Lower leg skin (tissue), 3 donors: Measurements from ENCODE around the gene CBLN3.

ENCODE experiments used
- POLR2A ChIP-seq, 2 donors: fragments of 450-650 bp; IDR thresholded peaks; one replicate each; pipeline ENCODE4 v1.6.1; 2016 to 2017; ENCODE audit warnings: antibody characterized with exemption in 2 of 2, mild to moderate bottlenecking in 1 of 2, moderate library complexity in 1 of 2
- TF ChIP-seq, protein P1 (sequence below), 3 donors: fragments of 450-650 bp; IDR thresholded peaks; one replicate each; pipeline ENCODE4 v1.5.1; 2016; ENCODE audit warnings: antibody characterized with exemption in 3 of 3, mild to moderate bottlenecking in 3 of 3, moderate library complexity in 2 of 3

DNA sequence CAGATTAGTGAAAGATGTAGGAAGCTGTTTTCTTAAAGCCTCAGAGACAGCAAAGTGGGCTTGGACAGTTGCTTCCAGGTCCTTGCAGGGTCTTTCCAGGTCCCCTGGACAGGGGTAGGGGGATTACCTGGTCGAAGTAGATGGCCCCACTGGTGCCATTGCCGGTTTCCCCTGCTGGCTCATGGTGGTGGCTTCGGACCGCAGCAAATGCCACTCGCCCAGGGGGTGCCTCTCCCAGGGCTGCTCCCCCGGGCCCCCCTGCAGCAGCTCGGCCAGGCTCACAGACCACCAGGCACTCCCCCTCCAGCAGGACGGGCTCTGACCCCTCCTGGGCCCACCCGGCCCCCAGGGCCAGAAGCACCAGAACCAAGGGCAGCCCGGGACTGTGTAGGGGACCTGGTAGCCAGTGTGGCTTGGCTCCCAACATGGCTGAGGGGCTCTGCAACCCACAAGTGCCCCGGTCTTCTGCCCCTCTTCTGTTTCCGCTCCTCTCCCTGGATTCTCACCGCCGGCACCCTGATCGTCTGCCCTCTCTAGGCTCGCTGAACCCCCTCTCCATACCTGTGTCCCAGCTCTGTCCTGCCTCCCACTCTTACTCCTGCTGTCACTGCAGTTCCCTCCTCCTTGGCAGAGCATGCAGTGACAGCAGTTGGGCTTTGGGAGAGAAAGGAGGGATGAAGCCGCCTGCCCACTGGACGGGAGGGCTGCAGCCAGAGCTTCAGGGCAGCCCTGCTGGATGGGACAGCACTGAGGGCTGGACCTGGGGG, 657 bp downstream of the CBLN3 start:
- TF ChIP-seq, protein P1, sequence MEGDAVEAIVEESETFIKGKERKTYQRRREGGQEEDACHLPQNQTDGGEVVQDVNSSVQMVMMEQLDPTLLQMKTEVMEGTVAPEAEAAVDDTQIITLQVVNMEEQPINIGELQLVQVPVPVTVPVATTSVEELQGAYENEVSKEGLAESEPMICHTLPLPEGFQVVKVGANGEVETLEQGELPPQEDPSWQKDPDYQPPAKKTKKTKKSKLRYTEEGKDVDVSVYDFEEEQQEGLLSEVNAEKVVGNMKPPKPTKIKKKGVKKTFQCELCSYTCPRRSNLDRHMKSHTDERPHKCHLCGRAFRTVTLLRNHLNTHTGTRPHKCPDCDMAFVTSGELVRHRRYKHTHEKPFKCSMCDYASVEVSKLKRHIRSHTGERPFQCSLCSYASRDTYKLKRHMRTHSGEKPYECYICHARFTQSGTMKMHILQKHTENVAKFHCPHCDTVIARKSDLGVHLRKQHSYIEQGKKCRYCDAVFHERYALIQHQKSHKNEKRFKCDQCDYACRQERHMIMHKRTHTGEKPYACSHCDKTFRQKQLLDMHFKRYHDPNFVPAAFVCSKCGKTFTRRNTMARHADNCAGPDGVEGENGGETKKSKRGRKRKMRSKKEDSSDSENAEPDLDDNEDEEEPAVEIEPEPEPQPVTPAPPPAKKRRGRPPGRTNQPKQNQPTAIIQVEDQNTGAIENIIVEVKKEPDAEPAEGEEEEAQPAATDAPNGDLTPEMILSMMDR (IDR thresholded peaks at IDR 0.05): no peak
- no peak for TF ChIP-seq POLR2A (IDR thresholded peaks at IDR 0.05)
